GM12801 (cell line): Measurements from ENCODE around the gene ASAP2.

Source experiments
- CTCF ChIP-seq: IDR thresholded peaks from one replicate; pipeline ENCODE4 v1.5.1; 2011; ENCODE audit warnings: control low read depth; ENCODE audit not compliant: insufficient read length; ENCODE audit errors: extremely low read depth

The ASAP2 gene

DNA sequence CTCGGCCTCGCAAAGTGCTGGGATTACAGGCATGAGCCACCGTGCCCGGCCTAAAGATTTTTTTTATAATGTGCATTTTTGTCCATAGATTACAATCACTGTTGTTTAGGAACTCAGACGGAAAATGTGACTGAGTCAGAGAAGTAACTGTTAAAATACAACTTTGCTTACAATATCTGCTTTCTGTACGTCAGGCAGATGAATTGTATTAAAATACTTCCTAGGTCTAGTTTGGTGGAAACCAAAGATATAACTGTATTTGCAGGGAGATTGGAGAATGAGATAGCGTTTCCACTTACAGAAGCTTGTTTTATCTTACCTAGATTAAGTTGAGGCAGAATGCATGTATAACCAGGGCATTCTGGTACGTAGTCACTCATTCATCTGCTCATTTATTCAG, 36.7 kb downstream of the ASAP2 start:
- TF ChIP-seq CTCF, result no peak

- TF ChIP-seq CTCF, result no peak
Measured at GRCh38 chr2:9244985-9245544, 38.5 kb downstream of the ASAP2 start.

DNA sequence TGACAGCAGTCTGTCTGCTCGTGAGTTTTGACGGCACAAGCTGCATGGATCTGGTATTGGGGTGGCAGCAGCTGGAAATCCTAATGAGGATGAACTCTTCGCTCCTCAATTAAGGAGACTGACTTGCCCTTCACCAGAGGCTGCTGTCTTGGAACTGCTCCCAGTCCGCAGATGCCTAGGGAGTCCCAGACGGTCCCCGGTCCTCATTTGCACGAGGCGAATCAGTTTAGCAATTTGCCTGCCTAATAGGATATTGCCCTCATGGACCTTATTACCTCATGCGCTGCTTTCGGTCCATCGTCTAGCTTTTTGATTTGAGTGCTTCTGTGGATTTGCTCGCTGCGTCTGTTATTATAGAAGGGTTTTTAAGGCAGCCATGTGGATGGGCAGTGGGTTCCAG, 40.6 kb downstream of the ASAP2 start:
- TF ChIP-seq CTCF, result no peak

- no peak for TF ChIP-seq CTCF
Measured at GRCh38 chr2:9247786-9248185, 41.2 kb downstream of the ASAP2 start.

DNA sequence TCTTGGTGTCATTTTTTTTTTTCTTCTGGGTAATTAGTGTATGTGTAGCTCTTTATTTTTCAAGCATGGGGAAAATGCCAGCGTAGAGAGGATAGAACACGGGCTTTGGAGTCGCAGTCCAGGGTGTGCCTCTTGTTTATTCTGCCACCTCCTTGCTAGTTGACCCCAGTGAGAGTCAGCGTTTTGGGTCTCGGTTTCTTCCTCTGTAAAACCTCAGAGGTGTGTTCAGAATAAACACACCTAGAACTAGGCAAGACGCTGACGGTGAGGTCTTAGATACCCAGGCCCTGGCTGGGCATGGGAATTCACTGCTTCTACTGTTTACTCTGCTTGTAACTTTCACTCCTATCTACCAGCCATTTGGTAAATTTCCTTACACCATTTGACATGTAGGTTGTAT, 41.8 kb downstream of the ASAP2 start:
- no peak for TF ChIP-seq CTCF

- no peak for TF ChIP-seq CTCF
Measured at GRCh38 chr2:9249020-9249800, 42.6 kb downstream of the ASAP2 start.

DNA sequence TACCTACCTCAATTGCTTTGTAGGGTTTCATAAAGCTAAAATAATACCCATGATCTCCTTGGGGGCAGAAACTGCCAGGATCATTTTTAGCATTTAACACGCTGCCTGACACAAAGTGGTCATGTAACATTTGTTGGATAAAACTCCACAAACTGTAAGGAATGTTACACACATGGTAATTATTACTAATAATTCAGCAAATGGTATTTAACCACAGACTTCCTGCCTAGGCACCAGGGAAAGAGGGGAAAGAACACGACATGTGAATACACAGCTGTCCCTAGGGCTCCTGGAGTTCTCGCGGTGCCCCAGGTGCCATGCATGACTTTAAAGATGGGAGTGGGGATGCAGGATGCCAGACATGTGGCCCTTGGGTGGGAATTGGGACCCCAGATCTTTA, 43.5 kb downstream of the ASAP2 start:
- TF ChIP-seq CTCF, result no peak
